SU-DHL-6 (cell line): Measurements from ENCODE around the gene FAM124A.

ENCODE experiments used
- EZH2phosphoT487 ChIP-seq: fragments of 200-600 bp; sonication (generic), shearing (Covaris generic); conservative IDR thresholded peaks from 2 replicates; pipeline ENCODE4 v1.6.1; 2018; ENCODE audit warnings: mild to moderate bottlenecking, antibody characterized with exemption, low read length, moderate library complexity, mixed read lengths
- TF ChIP-seq, protein P1 (sequence below): fragments of 200-600 bp; sonication (generic); IDR thresholded peaks from one replicate; pipeline ENCODE4 v1.5.1; 2017; ENCODE audit warnings: antibody characterized with exemption, mild to moderate bottlenecking, low read length, moderate library complexity; ENCODE audit not compliant: insufficient read depth, poor library complexity, severe bottlenecking

GRCh38 chr13:51329606-51330005 is 107.4 kb downstream of the FAM124A start:
- TF ChIP-seq, protein P1, sequence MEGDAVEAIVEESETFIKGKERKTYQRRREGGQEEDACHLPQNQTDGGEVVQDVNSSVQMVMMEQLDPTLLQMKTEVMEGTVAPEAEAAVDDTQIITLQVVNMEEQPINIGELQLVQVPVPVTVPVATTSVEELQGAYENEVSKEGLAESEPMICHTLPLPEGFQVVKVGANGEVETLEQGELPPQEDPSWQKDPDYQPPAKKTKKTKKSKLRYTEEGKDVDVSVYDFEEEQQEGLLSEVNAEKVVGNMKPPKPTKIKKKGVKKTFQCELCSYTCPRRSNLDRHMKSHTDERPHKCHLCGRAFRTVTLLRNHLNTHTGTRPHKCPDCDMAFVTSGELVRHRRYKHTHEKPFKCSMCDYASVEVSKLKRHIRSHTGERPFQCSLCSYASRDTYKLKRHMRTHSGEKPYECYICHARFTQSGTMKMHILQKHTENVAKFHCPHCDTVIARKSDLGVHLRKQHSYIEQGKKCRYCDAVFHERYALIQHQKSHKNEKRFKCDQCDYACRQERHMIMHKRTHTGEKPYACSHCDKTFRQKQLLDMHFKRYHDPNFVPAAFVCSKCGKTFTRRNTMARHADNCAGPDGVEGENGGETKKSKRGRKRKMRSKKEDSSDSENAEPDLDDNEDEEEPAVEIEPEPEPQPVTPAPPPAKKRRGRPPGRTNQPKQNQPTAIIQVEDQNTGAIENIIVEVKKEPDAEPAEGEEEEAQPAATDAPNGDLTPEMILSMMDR: no peak
- TF ChIP-seq EZH2phosphoT487: no peak
